ENCODE data around the gene TSHZ2.

DNA sequence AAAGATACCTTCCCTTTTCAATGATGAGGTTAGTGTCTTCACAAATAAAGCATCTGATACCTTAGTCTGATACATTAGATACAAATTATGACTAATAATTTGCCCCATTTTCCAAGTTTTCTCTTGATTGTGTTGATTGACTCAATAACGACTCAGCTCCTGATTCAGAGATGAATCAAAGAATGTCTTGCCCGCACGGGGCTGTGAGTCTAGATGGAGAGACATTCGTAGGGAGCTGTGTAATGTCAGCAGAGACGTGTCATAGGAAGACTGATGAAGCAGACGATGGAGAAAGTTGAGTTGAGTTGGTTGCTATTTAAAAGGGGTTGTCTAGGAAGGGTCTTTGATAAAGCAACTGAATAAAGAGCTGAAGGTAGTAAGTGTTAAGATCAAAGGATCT is 78.2 kb downstream of the TSHZ2 start:
- TF ChIP-seq EP300 (IDR thresholded peaks at IDR 0.05; ENCODE audit: borderline replicate concordance) (no peak), TCF12 (IDR thresholded peaks at IDR 0.05; ENCODE audit: low read depth) (no peak)

Data from Ishikawa (cell line).